Measurements from ENCODE around the gene ALG13. TPM values are rescaled to one million over a fixed set of nuclear protein-coding genes. Genes with fewer than 3 reads are reported as not detected.
"Not testable (repeated sequence)": the region's sequence is repeated elsewhere in the genome, so short reads cannot be mapped to it uniquely, and the experiment has no call there.

The ALG13 gene
- total RNA-seq, 1 experiment from 2014 or later: 55.8 TPM

- DNase-seq (ENCODE audit: low spot score): no peak
These were observed 78.7 kb downstream of the ALG13 start for GRCh38 chrX:111759686-111760085.

DNA sequence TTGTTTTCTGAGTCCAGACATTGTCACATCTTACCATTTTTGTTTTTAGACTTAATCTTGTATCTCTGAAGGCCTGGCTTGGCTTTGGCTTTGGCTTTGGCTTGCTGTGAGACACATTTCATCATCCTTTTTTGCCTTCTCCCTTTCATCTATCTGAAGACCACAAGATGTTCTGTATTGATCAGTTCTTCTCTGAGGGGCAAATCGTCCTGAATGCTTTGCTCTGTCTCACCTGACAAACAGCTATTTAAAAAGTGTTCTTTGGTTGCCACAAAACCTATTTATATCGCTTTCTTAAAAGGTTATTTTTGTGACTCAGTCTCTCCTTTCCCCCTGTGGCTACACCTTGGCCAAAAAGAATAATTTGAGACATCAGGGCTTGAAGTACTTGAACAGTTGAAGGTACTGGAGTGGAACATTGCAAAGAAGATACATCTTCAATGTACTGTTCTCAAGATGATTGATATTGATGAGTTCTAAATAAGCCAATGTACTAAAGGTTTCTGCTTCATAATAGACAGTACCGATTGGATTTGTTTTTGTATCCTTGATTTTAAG lies 80.7 kb downstream of the ALG13 start:
- no peak for DNase-seq (ENCODE audit: low spot score)

GRCh38 chrX:111778591-111778990 lies 97.6 kb downstream of the ALG13 start:
- DNase-seq (ENCODE audit: low spot score): no peak

DNA sequence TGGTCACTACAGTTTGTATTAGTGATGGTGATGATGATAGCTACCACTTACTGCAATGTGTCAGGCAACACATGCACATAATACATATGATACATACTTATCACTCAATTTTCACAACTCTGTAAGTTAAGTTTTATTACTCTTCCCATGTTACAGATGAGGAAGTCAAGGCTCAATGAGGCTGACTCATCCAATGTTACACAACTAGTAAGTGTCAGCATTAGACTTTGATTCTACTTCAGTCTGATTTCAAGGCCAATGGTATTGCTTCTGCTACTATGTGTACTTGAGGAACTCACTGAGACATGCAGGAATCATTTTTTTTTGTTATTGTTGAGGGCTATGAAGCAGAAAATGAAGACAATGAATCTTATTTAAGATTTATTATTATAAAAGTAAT lies 98.6 kb downstream of the ALG13 start:
- DNase-seq (ENCODE audit: low spot score): no peak

GRCh38 chrX:111784667-111785066 lies 103.7 kb downstream of the ALG13 start:
- DNase-seq (ENCODE audit: low spot score): no peak

GRCh38 chrX:111790054-111790453 lies 109.1 kb downstream of the ALG13 start:
- not testable (repeated sequence) for DNase-seq (ENCODE audit: low spot score)

Other genes starting within 250 kb of the ALG13 start
- gene SERTM2, start 169.5 kb upstream of the ALG13 start, total RNA-seq (2014; rRNA removed; shearing (Covaris generic)): 0.74 and 1.5 TPM in 2 replicates
- 0.04 and 0.33 TPM in 2 replicates for gene TRPC5OS, start 195.0 kb downstream of the ALG13 start, total RNA-seq (2014; rRNA removed; shearing (Covaris generic))

Measured in H4 (cell line).